ENCODE results near the gene GPC5.

DNA sequence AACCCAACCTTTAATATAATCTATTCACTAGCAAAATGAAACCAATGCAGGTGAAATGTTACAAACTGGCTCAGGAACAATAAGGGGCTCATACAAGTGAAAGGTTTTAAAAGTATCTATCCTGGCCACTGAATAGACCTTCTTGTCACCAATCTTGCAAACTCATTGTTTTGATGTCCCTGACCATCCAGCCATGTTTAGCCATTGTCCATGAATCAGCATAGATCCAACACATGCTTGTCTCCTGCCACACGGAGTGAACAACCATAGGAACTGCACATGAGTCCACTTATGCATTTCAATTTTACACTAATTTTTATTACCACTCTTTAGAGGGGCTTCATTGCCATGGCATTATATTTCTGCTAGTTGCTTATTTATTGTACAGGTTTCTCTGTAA lies 331.4 kb downstream of the GPC5 start:
- TF ChIP-seq MXI1 (IDR thresholded peaks at IDR 0.05; ENCODE audit: borderline replicate concordance, low read depth, low read length) (no peak), POLR2A (IDR thresholded peaks at IDR 0.05; ENCODE audit: insufficient read depth in 1 of 2, low read depth in 2 of 2, low read length in 2 of 2) (no peak), ZNF354B (CRISPR knock-in tag; IDR thresholded peaks at IDR 0.05) (no peak), ZNF274 (CRISPR knock-in tag; IDR thresholded peaks at IDR 0.05) (no peak), CTCF (CRISPR knock-in tag; IDR thresholded peaks at IDR 0.05) (no peak), POLR2AphosphoS5 (IDR thresholded peaks at IDR 0.05; ENCODE audit: low read depth, low read length) (no peak)
- TF ChIP-seq, protein P1, sequence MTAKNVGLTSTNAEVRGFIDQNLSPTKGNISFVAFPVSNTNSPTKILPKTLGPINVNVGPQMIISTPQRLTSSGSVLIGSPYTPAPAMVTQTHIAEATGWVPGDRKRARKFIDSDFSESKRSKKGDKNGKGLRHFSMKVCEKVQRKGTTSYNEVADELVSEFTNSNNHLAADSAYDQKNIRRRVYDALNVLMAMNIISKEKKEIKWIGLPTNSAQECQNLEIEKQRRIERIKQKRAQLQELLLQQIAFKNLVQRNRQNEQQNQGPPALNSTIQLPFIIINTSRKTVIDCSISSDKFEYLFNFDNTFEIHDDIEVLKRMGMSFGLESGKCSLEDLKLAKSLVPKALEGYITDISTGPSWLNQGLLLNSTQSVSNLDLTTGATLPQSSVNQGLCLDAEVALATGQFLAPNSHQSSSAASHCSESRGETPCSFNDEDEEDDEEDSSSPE (CRISPR knock-in tag; IDR thresholded peaks at IDR 0.05) = no peak
- TF ChIP-seq, protein P2, sequence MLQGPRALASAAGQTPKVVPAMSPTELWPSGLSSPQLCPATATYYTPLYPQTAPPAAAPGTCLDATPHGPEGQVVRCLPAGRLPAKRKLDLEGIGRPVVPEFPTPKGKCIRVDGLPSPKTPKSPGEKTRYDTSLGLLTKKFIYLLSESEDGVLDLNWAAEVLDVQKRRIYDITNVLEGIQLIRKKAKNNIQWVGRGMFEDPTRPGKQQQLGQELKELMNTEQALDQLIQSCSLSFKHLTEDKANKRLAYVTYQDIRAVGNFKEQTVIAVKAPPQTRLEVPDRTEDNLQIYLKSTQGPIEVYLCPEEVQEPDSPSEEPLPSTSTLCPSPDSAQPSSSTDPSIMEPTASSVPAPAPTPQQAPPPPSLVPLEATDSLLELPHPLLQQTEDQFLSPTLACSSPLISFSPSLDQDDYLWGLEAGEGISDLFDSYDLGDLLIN (CRISPR knock-in tag; IDR thresholded peaks at IDR 0.05; ENCODE audit: borderline replicate concordance) = no peak

All from HepG2 (cell line).